SH-SY5Y (cell line): ENCODE measurements around the gene ALLC.

Experiments
- GATA2 ChIP-seq: IDR thresholded peaks from 2 replicates; pipeline ENCODE4 v1.6.1; 2011; ENCODE audit warnings: mild to moderate bottlenecking, low read depth, low read length
- GATA3 ChIP-seq: IDR thresholded peaks from 2 replicates; pipeline ENCODE4 v1.6.1; 2011; ENCODE audit warnings: low read depth, mild to moderate bottlenecking, low read length, moderate library complexity

DNA sequence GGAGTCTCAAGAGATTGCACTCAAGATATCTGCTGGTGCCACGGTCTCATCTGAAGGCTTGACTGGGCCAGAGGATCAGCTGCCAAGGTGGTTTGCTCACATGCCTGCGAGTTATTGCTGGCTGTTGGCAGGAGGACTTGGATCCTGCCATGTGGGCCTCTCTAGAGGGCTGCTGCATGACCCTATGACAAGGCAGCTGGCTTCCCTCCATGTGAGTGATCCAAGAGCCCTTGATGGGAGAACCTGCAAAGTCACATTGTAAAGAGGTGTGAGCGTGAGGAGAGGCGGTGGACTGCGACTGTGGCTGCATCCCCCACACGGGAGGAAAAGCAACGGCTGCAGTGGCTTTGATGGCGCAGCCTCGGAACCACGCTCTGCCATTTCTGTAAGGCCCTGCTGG is 4.0 kb upstream of the ALLC start:
- TF ChIP-seq GATA3 (no peak), GATA2 (no peak)
